ENCODE data around the gene TMEM150C.

The TMEM150C gene

DNA sequence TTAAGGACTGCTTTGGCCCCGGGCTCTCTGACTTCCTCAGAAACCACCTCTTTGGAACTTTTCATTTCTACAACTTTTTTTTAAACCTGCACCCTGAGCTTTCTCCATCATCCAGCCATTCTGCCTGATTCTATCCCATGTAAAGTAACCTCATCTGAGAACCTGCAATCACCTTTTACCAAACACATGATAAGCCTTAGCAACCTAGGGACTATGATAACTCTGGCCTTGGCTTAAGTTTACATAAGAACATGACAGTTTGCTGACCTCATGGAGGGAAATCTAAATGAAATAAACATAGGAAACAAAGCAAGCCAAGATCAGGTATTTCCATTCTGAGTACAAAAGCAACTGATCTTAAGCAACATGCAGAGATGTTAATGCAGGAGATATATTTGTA lies 15.7 kb upstream of the TMEM150C start:
- Histone ChIP-seq H3K27ac (ENCODE audit: low read depth, low read length) (no peak overlapping the region), H3K27me3 (ENCODE audit: low read length) (no peaks in the 10 kb centered on the region), H3K4me3 (ENCODE audit: insufficient read depth, low read length, poor library complexity, severe bottlenecking) (no peak overlapping the region), H3K9me2 (replicated peaks; ENCODE audit: insufficient read depth, low read length) (no peaks in the 10 kb centered on the region), H3K79me2 (ENCODE audit: insufficient read depth, low read length) (no peaks in the 10 kb centered on the region), H2AFZ (ENCODE audit: low read depth, low read length, severe bottlenecking) (no peak overlapping the region), H3K9me3 (ENCODE audit: insufficient read depth, low read length) (no peaks in the 10 kb centered on the region), H3K36me3 (ENCODE audit: low read length) (no peaks in the 10 kb centered on the region), H3F3A (ENCODE audit: insufficient read depth) (no peaks in the 10 kb centered on the region), H4K20me1 (ENCODE audit: low read depth, low read length) (no peaks in the 10 kb centered on the region), H3K4me2 (ENCODE audit: low read depth, low read length, poor library complexity, severe bottlenecking) (no peak overlapping the region), H3K9ac (ENCODE audit: low read length) (no peak overlapping the region)
- TF ChIP-seq, protein P1, sequence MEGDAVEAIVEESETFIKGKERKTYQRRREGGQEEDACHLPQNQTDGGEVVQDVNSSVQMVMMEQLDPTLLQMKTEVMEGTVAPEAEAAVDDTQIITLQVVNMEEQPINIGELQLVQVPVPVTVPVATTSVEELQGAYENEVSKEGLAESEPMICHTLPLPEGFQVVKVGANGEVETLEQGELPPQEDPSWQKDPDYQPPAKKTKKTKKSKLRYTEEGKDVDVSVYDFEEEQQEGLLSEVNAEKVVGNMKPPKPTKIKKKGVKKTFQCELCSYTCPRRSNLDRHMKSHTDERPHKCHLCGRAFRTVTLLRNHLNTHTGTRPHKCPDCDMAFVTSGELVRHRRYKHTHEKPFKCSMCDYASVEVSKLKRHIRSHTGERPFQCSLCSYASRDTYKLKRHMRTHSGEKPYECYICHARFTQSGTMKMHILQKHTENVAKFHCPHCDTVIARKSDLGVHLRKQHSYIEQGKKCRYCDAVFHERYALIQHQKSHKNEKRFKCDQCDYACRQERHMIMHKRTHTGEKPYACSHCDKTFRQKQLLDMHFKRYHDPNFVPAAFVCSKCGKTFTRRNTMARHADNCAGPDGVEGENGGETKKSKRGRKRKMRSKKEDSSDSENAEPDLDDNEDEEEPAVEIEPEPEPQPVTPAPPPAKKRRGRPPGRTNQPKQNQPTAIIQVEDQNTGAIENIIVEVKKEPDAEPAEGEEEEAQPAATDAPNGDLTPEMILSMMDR (IDR thresholded peaks at IDR 0.05; ENCODE audit: insufficient read depth, low read length, poor library complexity, severe bottlenecking): no peak
- no peak for TF ChIP-seq EZH2phosphoT487 (conservative IDR thresholded peaks at IDR 0.05; ENCODE audit: low read length)

DNA sequence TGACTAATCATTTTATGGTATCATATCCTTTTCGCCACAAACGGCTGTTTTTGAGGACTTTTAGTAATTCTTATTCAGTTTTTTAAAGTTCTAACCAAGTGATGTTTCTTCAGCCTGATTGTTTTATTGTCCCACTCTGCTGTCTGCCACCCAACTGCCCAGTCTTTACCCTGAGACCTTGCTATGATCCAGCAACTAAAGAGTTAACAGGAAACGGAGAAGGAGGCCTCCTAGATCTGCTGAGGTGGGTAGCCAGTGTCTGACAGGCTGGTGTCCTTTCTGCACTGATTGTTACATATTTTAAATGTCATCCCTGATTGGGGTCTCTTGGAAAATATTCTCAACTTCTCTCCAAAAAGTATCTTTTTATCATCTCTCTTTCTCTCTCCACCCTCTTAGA lies 7.9 kb upstream of the TMEM150C start:
- Histone ChIP-seq H3K36me3 (ENCODE audit: low read length) (no peaks in the 10 kb centered on the region), H3K9me2 (replicated peaks; ENCODE audit: insufficient read depth, low read length) (no peaks in the 10 kb centered on the region), H3K27ac (ENCODE audit: low read depth, low read length) (no peak overlapping the region), H3K27me3 (ENCODE audit: low read length) (no peaks in the 10 kb centered on the region), H3K79me2 (ENCODE audit: insufficient read depth, low read length) (no peaks in the 10 kb centered on the region), H3K9ac (ENCODE audit: low read length) (no peak overlapping the region), H3K4me3 (ENCODE audit: insufficient read depth, low read length, poor library complexity, severe bottlenecking) (no peak overlapping the region), H3F3A (ENCODE audit: insufficient read depth) (no peaks in the 10 kb centered on the region), H3K4me2 (ENCODE audit: low read depth, low read length, poor library complexity, severe bottlenecking) (no peak overlapping the region), H2AFZ (ENCODE audit: low read depth, low read length, severe bottlenecking) (no peak overlapping the region), H4K20me1 (ENCODE audit: low read depth, low read length) (no peaks in the 10 kb centered on the region), H3K9me3 (ENCODE audit: insufficient read depth, low read length) (no peaks in the 10 kb centered on the region)
- no peak for TF ChIP-seq EZH2phosphoT487 (conservative IDR thresholded peaks at IDR 0.05; ENCODE audit: low read length)
- TF ChIP-seq, protein P1 (IDR thresholded peaks at IDR 0.05; ENCODE audit: insufficient read depth, low read length, poor library complexity, severe bottlenecking): no peak

DNA sequence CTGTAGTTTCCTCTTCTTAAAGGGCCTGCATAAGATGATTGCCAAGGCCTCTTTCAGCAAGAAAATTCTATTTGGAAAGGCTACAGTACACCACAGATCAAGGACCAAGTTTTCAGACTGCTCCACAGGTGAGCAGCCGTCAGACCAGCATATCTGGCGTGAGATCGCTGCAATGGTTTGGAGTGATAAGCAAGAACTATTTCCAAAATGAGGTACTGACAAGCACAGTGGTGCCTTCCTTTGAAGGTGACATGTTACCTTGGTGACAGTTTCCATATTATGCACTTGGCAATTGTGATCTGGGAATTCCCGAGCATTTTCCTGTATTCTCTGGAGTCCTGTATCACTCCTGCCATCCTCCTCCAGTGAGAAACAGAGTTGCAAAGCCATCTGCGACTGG lies 7.3 kb upstream of the TMEM150C start:
- H2AFZ ChIP-seq (ENCODE audit: low read depth, low read length, severe bottlenecking): no peak overlapping the region
- no peaks in the 10 kb centered on the region for H3F3A ChIP-seq (ENCODE audit: insufficient read depth)
- H3K27ac ChIP-seq (ENCODE audit: low read depth, low read length): no peak overlapping the region
- no peaks in the 10 kb centered on the region for H4K20me1 ChIP-seq (ENCODE audit: low read depth, low read length)
- no peaks in the 10 kb centered on the region for H3K79me2 ChIP-seq (ENCODE audit: insufficient read depth, low read length)
- no peak overlapping the region for H3K4me2 ChIP-seq (ENCODE audit: low read depth, low read length, poor library complexity, severe bottlenecking)
- no peaks in the 10 kb centered on the region for H3K36me3 ChIP-seq (ENCODE audit: low read length)
- no peak overlapping the region for H3K4me3 ChIP-seq (ENCODE audit: insufficient read depth, low read length, poor library complexity, severe bottlenecking)
- H3K9me3 ChIP-seq (ENCODE audit: insufficient read depth, low read length): no peaks in the 10 kb centered on the region
- H3K27me3 ChIP-seq (ENCODE audit: low read length): no peaks in the 10 kb centered on the region
- H3K9me2 ChIP-seq (replicated peaks; ENCODE audit: insufficient read depth, low read length): no peaks in the 10 kb centered on the region
- TF ChIP-seq, protein P1 (IDR thresholded peaks at IDR 0.05; ENCODE audit: insufficient read depth, low read length, poor library complexity, severe bottlenecking): no peak
- TF ChIP-seq EZH2phosphoT487 (conservative IDR thresholded peaks at IDR 0.05; ENCODE audit: low read length): no peak
- no peak overlapping the region for H3K9ac ChIP-seq (ENCODE audit: low read length)

Data from SU-DHL-6 (cell line).